ENCODE data around the gene CNFN. TPM values are rescaled to one million over a fixed set of nuclear protein-coding genes. Genes with fewer than 3 reads are reported as not detected.
A peak's percentile ranks its signal among the peaks of the same experiment; 100 is the strongest.
"Not testable (repeated sequence)": the region's sequence is repeated elsewhere in the genome, so short reads cannot be mapped to it uniquely, and the experiment has no call there.

Gene CNFN

GRCh38 chr19:42344336-42344893, 45.7 kb downstream of the CNFN start:
- H2BK15ac ChIP-seq (replicated peaks; ENCODE audit: low read depth), result no peak overlapping the region
- no peak overlapping the region for H4K8ac ChIP-seq (ENCODE audit: low read depth, low read length)
- no peak overlapping the region for H3K9ac ChIP-seq (ENCODE audit: low read length)
- H2AK5ac ChIP-seq (ENCODE audit: low read length), result no peak overlapping the region
- H3K4ac ChIP-seq (ENCODE audit: low read depth, low read length), result no peak overlapping the region
- no peak overlapping the region for H3K27ac ChIP-seq (ENCODE audit: low read depth, low read length)
- no CpG with 5 or more reads among the region's 18 CpGs for WGBS (ENCODE audit: extremely low coverage, insufficient coverage, low lambda C conversion rate)
- H3K4me1 ChIP-seq (ENCODE audit: control insufficient read depth, low read depth, low read length), result no peaks in the 10 kb centered on the region
- H4K5ac ChIP-seq (ENCODE audit: low read length), result no peak overlapping the region
- no peak overlapping the region for H3K18ac ChIP-seq (ENCODE audit: low read length)
- no peak overlapping the region for H2BK120ac ChIP-seq (ENCODE audit: low read depth, low read length)
- H2BK5ac ChIP-seq (ENCODE audit: low read length), result no peak overlapping the region
- H3K23ac ChIP-seq (ENCODE audit: low read length), result no peak overlapping the region
- no peaks in the 10 kb centered on the region for H3K36me3 ChIP-seq (ENCODE audit: control insufficient read depth, insufficient read depth, low read length)
- H3K79me1 ChIP-seq (ENCODE audit: low read length), result no peaks in the 10 kb centered on the region
- H3K79me2 ChIP-seq (ENCODE audit: control insufficient read depth, insufficient read depth, low read length), result no peaks in the 10 kb centered on the region
- DNase-seq, result no peak
- no peak overlapping the region for H3K4me3 ChIP-seq (ENCODE audit: low read length)
- H3K4me2 ChIP-seq (ENCODE audit: low read length), result no peak overlapping the region
- no peaks in the 10 kb centered on the region for H3K27me3 ChIP-seq (ENCODE audit: insufficient read depth, low read length, poor library complexity)
- no peak overlapping the region for H3K56ac ChIP-seq (ENCODE audit: low read length)

DNA sequence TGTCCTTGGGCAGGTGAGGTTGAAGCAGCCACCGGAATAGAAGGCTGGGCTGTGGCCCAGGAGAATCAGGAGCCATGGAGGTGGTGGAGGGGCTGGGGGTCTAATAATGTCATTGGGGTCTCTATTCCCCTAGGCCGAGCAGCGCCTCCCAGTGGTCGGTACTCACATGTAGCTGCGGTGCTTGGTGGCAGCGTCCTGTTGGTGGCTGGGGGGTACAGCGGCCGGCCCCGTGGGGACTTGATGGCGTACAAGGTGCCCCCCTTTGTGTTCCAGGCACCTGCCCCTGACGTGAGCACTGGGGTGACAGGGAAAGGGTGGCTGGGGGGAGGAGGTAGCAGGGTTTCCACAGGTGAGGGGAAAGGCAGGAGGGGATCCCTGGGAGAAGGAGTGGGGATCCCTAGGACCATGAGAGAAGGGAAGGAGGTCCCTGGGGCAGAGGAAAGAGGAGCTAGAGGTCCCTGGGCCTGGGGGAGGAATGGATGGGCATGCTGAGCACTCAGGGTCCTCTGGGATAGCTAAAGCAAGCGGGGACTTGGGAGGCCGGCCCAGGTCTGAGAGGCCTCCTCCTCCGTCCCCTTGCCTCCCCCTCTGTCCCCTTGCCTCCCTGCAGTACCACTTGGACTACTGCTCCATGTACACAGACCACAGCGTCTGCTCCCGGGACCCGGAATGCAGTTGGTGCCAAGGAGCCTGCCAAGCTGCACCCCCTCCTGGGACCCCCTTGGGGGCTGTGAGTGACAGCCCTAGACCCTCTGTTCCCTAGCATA, 46.6 kb downstream of the CNFN start:
- no peak overlapping the region for H2BK15ac ChIP-seq (replicated peaks; ENCODE audit: low read depth)
- no peaks in the 10 kb centered on the region for H3K27me3 ChIP-seq (ENCODE audit: insufficient read depth, low read length, poor library complexity)
- H3K36me3 ChIP-seq (ENCODE audit: control insufficient read depth, insufficient read depth, low read length), result no peaks in the 10 kb centered on the region
- no peak overlapping the region for H3K56ac ChIP-seq (ENCODE audit: low read length)
- H3K27ac ChIP-seq (ENCODE audit: low read depth, low read length), result no peak overlapping the region
- no CpG with 5 or more reads among the region's 17 CpGs for WGBS (ENCODE audit: extremely low coverage, insufficient coverage, low lambda C conversion rate)
- no peak overlapping the region for H2AK5ac ChIP-seq (ENCODE audit: low read length)
- no peak overlapping the region for H2BK120ac ChIP-seq (ENCODE audit: low read depth, low read length)
- no peak overlapping the region for H3K4me3 ChIP-seq (ENCODE audit: low read length)
- no peak overlapping the region for H3K23ac ChIP-seq (ENCODE audit: low read length)
- H3K4me2 ChIP-seq (ENCODE audit: low read length), result no peak overlapping the region
- H3K4ac ChIP-seq (ENCODE audit: low read depth, low read length), result no peak overlapping the region
- H2BK5ac ChIP-seq (ENCODE audit: low read length), result no peak overlapping the region
- no peak overlapping the region for H3K9ac ChIP-seq (ENCODE audit: low read length)
- DNase-seq, result peak; percentile 28
- no peaks in the 10 kb centered on the region for H3K4me1 ChIP-seq (ENCODE audit: control insufficient read depth, low read depth, low read length)
- no peak overlapping the region for H4K8ac ChIP-seq (ENCODE audit: low read depth, low read length)
- H3K79me1 ChIP-seq (ENCODE audit: low read length), result no peaks in the 10 kb centered on the region
- H3K18ac ChIP-seq (ENCODE audit: low read length), result no peak overlapping the region
- H3K79me2 ChIP-seq (ENCODE audit: control insufficient read depth, insufficient read depth, low read length), result no peaks in the 10 kb centered on the region
- no peak overlapping the region for H4K5ac ChIP-seq (ENCODE audit: low read length)

DNA sequence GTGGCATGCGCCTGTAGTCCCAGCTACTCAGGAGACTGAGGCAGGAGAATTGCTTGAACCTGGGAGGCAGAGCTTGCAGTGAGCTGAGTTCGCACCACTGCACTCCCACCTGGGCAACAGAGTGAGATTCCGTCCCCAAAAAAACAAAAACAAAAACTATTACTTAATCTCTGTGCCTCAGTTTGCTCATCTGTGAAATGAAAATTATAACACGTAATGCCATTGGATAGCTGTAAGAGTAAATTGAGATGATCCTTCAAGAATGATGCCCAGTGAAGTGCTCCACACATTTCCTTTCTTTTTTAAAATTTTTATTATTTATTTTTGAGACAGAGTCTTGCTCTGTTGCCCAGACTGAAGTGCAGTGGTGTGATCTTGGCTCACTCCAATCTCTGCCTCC, 50.2 kb downstream of the CNFN start:
- not testable (repeated sequence) for H3K36me3 ChIP-seq (ENCODE audit: control insufficient read depth, insufficient read depth, low read length); H2BK120ac ChIP-seq (ENCODE audit: low read depth, low read length); H4K8ac ChIP-seq (ENCODE audit: low read depth, low read length); H3K27ac ChIP-seq (ENCODE audit: low read depth, low read length); H3K56ac ChIP-seq (ENCODE audit: low read length); H3K4me3 ChIP-seq (ENCODE audit: low read length); H3K9ac ChIP-seq (ENCODE audit: low read length); H3K23ac ChIP-seq (ENCODE audit: low read length); H3K27me3 ChIP-seq (ENCODE audit: insufficient read depth, low read length, poor library complexity); H3K4ac ChIP-seq (ENCODE audit: low read depth, low read length); H3K79me1 ChIP-seq (ENCODE audit: low read length); H3K4me1 ChIP-seq (ENCODE audit: control insufficient read depth, low read depth, low read length); DNase-seq; H2AK5ac ChIP-seq (ENCODE audit: low read length); H4K5ac ChIP-seq (ENCODE audit: low read length); H2BK5ac ChIP-seq (ENCODE audit: low read length); H3K79me2 ChIP-seq (ENCODE audit: control insufficient read depth, insufficient read depth, low read length); H3K18ac ChIP-seq (ENCODE audit: low read length); H3K4me2 ChIP-seq (ENCODE audit: low read length); H2BK15ac ChIP-seq (replicated peaks; ENCODE audit: low read depth)
- WGBS (ENCODE audit: extremely low coverage, insufficient coverage, low lambda C conversion rate), result no CpG with 5 or more reads among the region's 4 CpGs

DNA sequence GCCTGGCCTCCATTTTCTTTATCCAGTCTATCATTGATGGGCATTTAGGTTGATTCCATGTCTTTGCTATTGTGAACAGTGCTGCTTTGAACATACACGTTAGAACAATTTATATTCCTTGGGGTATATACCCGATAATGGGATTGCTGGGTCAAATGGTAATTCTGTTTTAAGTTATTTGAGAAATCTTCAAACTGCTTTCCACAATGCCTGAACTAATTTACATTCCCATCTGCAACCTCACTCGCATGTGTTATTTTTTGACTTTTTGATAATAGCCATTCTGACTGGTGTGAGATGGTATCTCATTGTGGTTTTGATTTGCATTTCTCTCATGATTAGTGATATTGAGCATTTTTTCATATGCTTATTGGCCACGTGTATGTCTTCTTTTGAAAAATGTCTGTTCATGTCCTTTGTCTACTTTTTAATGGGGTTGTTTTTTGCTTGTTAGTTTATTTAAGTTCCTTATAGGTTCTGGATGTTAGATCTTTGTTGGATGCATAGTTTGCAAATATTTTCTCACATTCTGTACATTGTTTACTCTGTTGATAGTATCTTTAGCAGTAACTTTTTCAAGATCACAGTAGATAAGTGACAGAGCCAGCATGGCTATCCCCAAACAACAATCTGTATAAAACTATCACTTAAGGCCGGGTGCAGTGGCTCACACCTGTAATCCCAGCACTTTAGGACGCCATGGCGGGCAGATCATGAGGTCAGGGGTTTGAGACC, 50.8 kb downstream of the CNFN start:
- no CpG with 5 or more reads among the region's 7 CpGs for WGBS (ENCODE audit: extremely low coverage, insufficient coverage, low lambda C conversion rate)
- not testable (repeated sequence) for H3K9ac ChIP-seq (ENCODE audit: low read length); H2BK15ac ChIP-seq (replicated peaks; ENCODE audit: low read depth); H3K27me3 ChIP-seq (ENCODE audit: insufficient read depth, low read length, poor library complexity); H3K56ac ChIP-seq (ENCODE audit: low read length); H3K23ac ChIP-seq (ENCODE audit: low read length); H3K4me1 ChIP-seq (ENCODE audit: control insufficient read depth, low read depth, low read length); H3K18ac ChIP-seq (ENCODE audit: low read length); H2BK5ac ChIP-seq (ENCODE audit: low read length); H3K79me1 ChIP-seq (ENCODE audit: low read length); H2BK120ac ChIP-seq (ENCODE audit: low read depth, low read length); H3K36me3 ChIP-seq (ENCODE audit: control insufficient read depth, insufficient read depth, low read length); H3K79me2 ChIP-seq (ENCODE audit: control insufficient read depth, insufficient read depth, low read length); H3K4me2 ChIP-seq (ENCODE audit: low read length); H4K8ac ChIP-seq (ENCODE audit: low read depth, low read length); H3K4ac ChIP-seq (ENCODE audit: low read depth, low read length); H3K4me3 ChIP-seq (ENCODE audit: low read length); H3K27ac ChIP-seq (ENCODE audit: low read depth, low read length); H4K5ac ChIP-seq (ENCODE audit: low read length); DNase-seq; H2AK5ac ChIP-seq (ENCODE audit: low read length)

Small RNAs within 50 kb of the gene (small RNA-seq; reads per million reads assigned to genes)
- not detected for gene MIR8077 (ENCODE audit: insufficient read depth)
